Measurements from ENCODE around the gene FAM163B.

- TF ChIP-seq CTCF (conservative IDR thresholded peaks at IDR 0.05 in 1 of 2, IDR thresholded peaks at IDR 0.05 in 1 of 2; ENCODE audit: extremely low read depth in 1 of 2, insufficient read depth in 1 of 2, low read depth in 1 of 2, low read length in 2 of 2) (no peak), EZH2 (IDR thresholded peaks at IDR 0.05; ENCODE audit: borderline replicate concordance, low read length) (no peak)
These were observed 25.6 kb downstream of the FAM163B start for GRCh38 chr9:133583586-133583985.

Data from mammary epithelial cell (primary cell).